Activated T-cell treated with anti-CD3 and anti-CD28 coated beads, Interleukin-2, amount 50 U/mL, for 72 hours (primary cell): ENCODE results near the gene CHST15. TPM values are rescaled to one million over a fixed set of nuclear protein-coding genes. Genes with fewer than 3 reads are reported as not detected.

ENCODE experiments used
- ATAC-seq, 2 donors: fragments of 150-1000 bp; cut with Tn5 transposase; replicated peaks in 1 of 2; 2 replicates each; pipeline ENCODE4 v1.10.0; 2021; ENCODE audit warnings: moderate library complexity in 2 of 2, mild to moderate bottlenecking in 1 of 2
- DNase-seq, 2 donors: peaks; one replicate each; pipeline ENCODE4 v3.0.0; 2021 to 2022; ENCODE audit warnings: mixed read lengths in 1 of 2
- H3K27ac Mint-ChIP-seq: one replicate; pipeline ENCODE4 v1.8.0; 2022; ENCODE audit warnings: mild to moderate bottlenecking, moderate library complexity, mixed read lengths
- H3K27me3 Mint-ChIP-seq: one replicate; pipeline ENCODE4 v1.8.0; 2022; ENCODE audit warnings: low read depth, mixed read lengths
- H3K36me3 Mint-ChIP-seq, 2 donors: one replicate each; pipeline ENCODE4 v1.8.0; 2022; ENCODE audit warnings: mixed read lengths in 2 of 2, mild to moderate bottlenecking in 1 of 2; ENCODE audit not compliant: insufficient read depth in 2 of 2
- H3K4me1 Mint-ChIP-seq: one replicate; pipeline ENCODE4 v1.8.0; 2022; ENCODE audit warnings: low read depth, mixed read lengths
- H3K4me3 Mint-ChIP-seq, 2 donors: one replicate each; pipeline ENCODE4 v1.8.0; 2022; ENCODE audit warnings: mild to moderate bottlenecking in 2 of 2, mixed read lengths in 2 of 2, moderate library complexity in 2 of 2
- H3K9me3 Mint-ChIP-seq, 2 donors: one replicate each; pipeline ENCODE4 v1.8.0; 2022; ENCODE audit warnings: mixed read lengths in 2 of 2
- total RNA-seq, 2 donors: library from RNA; stranded (reverse); gene quantifications; one replicate each; pipeline ENCODE4 v1.2.3, GENCODE V29; 2022

Gene CHST15
- total RNA-seq, 2 donors from 2014 or later, result 0.38 to 2.4 TPM

- Mint-ChIP-seq H3K9me3 (no peaks in the 10 kb centered on the region), H3K36me3 (no peaks in the 10 kb centered on the region), H3K4me1 (no peaks in the 10 kb centered on the region), H3K27ac (no peak overlapping the region), H3K27me3 (peaks cover 48% of the 10 kb centered on the region), H3K4me3 (peak overlapping the region; percentile 44 to 68)
- ATAC-seq (no peak), DNase-seq (no peak)
Measured at GRCh38 chr10:124090601-124091209, 2.7 kb downstream of the CHST15 start.

DNA sequence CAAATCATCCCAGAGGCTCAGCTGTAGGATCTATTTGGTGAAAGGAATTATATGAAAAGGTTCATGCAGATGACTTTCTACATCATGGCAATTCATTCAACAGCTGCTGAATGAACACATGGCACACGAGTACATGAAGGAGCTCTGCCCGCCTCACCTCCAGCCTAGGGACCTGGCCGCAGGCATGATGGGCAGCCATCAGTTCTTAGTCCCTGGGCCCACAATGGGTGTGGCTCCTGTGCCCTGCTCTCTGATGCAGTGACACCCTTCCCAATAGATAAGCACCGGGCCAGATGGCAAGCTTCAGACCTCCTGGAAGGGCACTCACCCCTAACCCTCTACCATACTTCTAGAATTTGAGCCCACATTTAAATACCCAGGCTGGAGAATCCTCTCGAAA, 3.5 kb downstream of the CHST15 start:
- no peaks in the 10 kb centered on the region for H3K4me1 Mint-ChIP-seq
- ATAC-seq, result no peak
- peaks cover 39% of the 10 kb centered on the region for H3K27me3 Mint-ChIP-seq
- DNase-seq, result no peak
- H3K9me3 Mint-ChIP-seq, result no peaks in the 10 kb centered on the region
- H3K36me3 Mint-ChIP-seq, result no peaks in the 10 kb centered on the region
- H3K4me3 Mint-ChIP-seq, result no peak overlapping the region
- H3K27ac Mint-ChIP-seq, result no peak overlapping the region

- no peaks in the 10 kb centered on the region for H3K4me1 Mint-ChIP-seq
- no peaks in the 10 kb centered on the region for H3K9me3 Mint-ChIP-seq
- H3K4me3 Mint-ChIP-seq, result no peak overlapping the region
- H3K27ac Mint-ChIP-seq, result no peak overlapping the region
- H3K36me3 Mint-ChIP-seq, result no peaks in the 10 kb centered on the region
- peaks cover 33% of the 10 kb centered on the region for H3K27me3 Mint-ChIP-seq
- DNase-seq (no peak), ATAC-seq (no peak)
Measured at GRCh38 chr10:124088915-124089314, 4.5 kb downstream of the CHST15 start.

DNA sequence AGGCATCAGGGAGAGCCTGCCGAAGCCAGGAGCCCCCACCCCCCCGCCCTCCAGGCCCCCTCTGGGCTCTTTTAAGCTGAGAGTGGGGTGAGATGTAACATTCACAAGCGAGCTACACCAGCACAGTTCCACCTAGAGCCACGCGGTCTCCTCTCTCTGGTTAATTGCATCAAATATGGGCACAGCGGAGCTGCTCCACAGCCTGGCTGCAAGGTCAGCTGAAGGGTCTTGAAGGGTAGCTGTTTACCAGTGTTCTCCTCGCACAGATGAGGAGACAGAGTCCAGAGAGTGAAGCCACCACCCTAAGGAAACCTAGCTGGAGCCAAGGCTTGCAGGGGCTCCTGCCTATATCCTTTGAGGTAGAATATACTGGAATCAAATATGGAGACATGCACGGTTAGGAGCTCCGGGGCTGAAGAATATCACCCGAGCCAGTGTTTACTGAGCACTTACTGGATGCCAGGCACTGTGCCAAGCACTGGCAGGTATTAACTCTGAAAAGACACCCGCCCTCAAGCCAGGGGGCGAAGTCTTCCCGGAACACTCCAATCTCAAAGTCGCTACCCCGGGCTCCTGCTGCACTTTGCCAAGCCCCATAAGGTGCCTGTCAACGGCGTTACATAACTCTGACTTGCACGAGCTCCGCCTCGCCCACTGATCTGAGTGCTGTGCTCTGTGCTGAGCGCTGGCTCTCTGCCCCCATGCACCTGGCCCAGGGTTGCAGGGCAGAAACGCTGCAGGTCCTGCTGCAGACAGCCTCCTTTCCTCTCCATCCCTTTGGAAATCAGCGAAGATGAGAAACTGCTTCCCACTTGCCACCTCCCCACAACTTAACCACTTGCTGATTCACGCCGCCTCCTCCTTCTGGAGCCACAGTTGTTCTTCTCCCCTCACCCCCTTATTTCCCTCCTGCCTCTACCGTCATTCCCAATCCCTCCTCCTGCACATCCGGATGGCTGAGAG, 5.4 kb downstream of the CHST15 start:
- no peak overlapping the region for H3K4me3 Mint-ChIP-seq
- H3K4me1 Mint-ChIP-seq, result no peaks in the 10 kb centered on the region
- ATAC-seq (no peak), DNase-seq (no peak)
- H3K36me3 Mint-ChIP-seq, result no peaks in the 10 kb centered on the region
- no peaks in the 10 kb centered on the region for H3K9me3 Mint-ChIP-seq
- peaks cover 33% of the 10 kb centered on the region for H3K27me3 Mint-ChIP-seq
- H3K27ac Mint-ChIP-seq, result no peak overlapping the region

DNA sequence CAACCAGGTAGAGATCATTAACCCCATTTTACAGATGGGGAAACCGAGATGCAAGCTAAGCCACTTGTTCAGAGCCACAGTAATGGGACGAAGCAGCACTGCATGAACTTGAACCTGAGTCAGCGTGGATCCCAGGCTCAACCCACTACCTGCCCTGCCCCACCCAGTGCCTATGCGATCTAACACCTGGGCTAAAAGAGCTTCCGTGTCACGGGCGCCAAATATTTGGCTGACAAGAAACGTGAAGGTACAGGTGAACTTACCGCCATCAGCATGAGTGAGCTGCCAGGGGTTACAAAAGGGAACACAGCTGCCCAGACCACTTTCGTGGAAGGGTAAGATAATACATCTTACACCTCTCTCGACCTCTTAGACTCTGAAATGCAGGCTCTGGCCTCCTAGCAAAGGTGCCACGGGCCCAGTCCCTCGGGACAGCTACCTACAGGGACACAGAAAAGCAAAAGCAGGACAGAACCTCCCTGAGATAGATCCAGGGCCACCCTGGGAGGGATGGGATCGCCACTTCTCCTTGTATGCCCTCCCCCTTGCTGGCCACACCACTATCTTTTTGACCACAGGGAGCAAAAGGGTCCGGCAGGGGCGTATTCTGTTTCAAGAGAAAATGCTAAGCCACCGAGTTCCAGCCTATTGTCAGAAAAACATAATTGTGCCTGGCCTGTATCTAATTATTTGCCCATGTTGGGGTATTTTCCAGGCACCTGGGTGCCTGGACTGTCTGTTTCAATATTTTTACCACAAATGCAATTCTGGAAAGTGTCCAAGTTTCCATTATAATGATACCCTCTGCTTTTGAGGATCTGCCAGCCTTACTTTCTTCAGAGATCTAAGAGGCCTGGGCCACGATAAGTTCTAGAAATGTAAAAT, 6.4 kb downstream of the CHST15 start:
- peaks cover 33% of the 10 kb centered on the region for H3K27me3 Mint-ChIP-seq
- no peak overlapping the region for H3K4me3 Mint-ChIP-seq
- H3K9me3 Mint-ChIP-seq, result no peaks in the 10 kb centered on the region
- no peaks in the 10 kb centered on the region for H3K4me1 Mint-ChIP-seq
- no peak for ATAC-seq
- DNase-seq, result no peak
- no peaks in the 10 kb centered on the region for H3K36me3 Mint-ChIP-seq
- H3K27ac Mint-ChIP-seq, result no peak overlapping the region

- Mint-ChIP-seq H3K27ac (no peak overlapping the region), H3K4me1 (no peaks in the 10 kb centered on the region), H3K27me3 (peaks cover 30% of the 10 kb centered on the region), H3K36me3 (no peaks in the 10 kb centered on the region), H3K9me3 (no peaks in the 10 kb centered on the region), H3K4me3 (no peak overlapping the region)
- DNase-seq (no peak), ATAC-seq (no peak)
Measured at GRCh38 chr10:124086097-124086710, 7.2 kb downstream of the CHST15 start.

GRCh38 chr10:124085680-124086079, 7.7 kb downstream of the CHST15 start:
- no peak overlapping the region for H3K27ac Mint-ChIP-seq

GRCh38 chr10:124084708-124085107, 8.7 kb downstream of the CHST15 start:
- no peaks in the 10 kb centered on the region for H3K36me3 Mint-ChIP-seq
- no peaks in the 10 kb centered on the region for H3K4me1 Mint-ChIP-seq
- no peak for ATAC-seq
- no peak overlapping the region for H3K4me3 Mint-ChIP-seq
- H3K27ac Mint-ChIP-seq, result no peak overlapping the region
- no peaks in the 10 kb centered on the region for H3K9me3 Mint-ChIP-seq
- DNase-seq, result no peak
- H3K27me3 Mint-ChIP-seq, result peaks cover 15% of the 10 kb centered on the region

More at GRCh38 chr10:124085680-124086079, 7.7 kb downstream of the CHST15 start:
- ATAC-seq (no peak), DNase-seq (no peak)
- no peaks in the 10 kb centered on the region for H3K4me1 Mint-ChIP-seq
- peaks cover 25% of the 10 kb centered on the region for H3K27me3 Mint-ChIP-seq
- no peaks in the 10 kb centered on the region for H3K36me3 Mint-ChIP-seq
- no peak overlapping the region for H3K4me3 Mint-ChIP-seq
- H3K9me3 Mint-ChIP-seq, result no peaks in the 10 kb centered on the region

DNA sequence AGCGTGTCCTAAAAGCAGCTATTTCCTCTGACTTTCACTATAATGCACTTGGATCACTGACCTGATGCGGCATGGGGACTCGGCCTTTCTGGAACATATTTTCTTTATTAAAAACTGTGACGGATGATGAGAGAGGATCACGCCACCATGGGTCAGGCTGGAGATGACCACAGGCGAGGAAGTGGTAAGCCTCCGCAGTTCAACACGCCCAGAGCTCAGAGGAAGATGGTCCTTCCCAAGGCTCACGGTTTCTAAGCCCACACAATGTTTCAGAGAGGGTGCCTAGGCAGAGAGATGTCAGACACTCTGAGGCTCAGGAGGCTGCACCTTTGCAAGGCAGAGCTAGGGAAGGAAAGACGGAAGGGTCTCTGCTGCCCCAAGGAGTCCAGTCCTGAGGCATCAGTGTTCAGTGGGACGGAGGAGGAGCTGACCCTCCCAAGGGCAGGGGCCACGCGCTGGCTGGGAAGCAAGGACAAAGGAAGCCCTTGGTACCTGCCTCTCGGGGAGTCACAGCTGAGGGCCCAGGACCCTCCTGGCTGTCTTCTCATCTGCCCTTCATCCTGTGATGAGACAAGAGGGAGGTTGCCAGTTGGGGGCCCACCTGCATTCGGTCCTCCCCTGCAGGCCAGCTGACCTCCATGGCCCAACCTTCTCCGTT, 9.5 kb downstream of the CHST15 start:
- Mint-ChIP-seq H3K9me3 (no peaks in the 10 kb centered on the region), H3K4me3 (no peak overlapping the region), H3K27ac (no peak overlapping the region), H3K27me3 (peaks cover 8% of the 10 kb centered on the region), H3K36me3 (no peaks in the 10 kb centered on the region), H3K4me1 (no peaks in the 10 kb centered on the region)
- DNase-seq, result no peak
- ATAC-seq, result no peak

DNA sequence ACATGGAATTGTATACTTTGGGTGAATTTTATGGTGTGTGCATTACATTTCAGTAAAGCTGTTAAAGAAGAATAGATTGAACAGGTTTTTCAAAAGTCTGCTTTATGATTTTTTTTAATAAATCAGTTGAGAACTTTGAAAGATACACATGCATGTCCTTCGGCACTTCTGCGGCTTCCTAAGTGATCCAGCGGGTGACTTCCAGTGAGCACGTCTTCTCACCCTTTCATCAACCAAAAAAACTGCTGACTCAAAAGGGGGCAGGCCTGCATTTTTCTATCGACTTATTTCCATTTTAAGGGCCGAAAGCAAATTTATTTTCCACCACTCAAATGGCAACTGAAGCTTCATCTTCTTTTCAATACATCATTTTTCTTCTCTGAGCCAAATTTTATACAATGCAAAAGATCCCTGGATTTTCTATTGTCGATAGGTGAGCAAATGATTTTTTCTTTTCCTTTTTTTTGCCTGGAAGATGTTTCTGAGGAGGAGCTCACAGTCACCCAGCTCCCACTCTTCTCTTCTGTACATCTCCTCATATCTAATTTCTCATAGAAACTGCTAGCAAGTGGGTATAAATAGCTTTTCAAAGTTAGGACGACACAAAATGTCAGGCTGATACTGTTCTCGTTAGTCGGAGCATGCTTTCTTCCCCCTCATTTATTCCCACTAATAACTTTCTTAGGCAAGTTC, 10.2 kb downstream of the CHST15 start:
- Mint-ChIP-seq H3K4me3 (no peak overlapping the region), H3K36me3 (no peaks in the 10 kb centered on the region), H3K27me3 (peaks cover under 1% of the 10 kb centered on the region), H3K27ac (no peak overlapping the region), H3K9me3 (no peaks in the 10 kb centered on the region), H3K4me1 (no peaks in the 10 kb centered on the region)
- no peak for DNase-seq
- ATAC-seq, result no peak

GRCh38 chr10:124082555-124082954, 10.8 kb downstream of the CHST15 start:
- DNase-seq (no peak), ATAC-seq (no peak)
- no peak overlapping the region for H3K4me3 Mint-ChIP-seq
- H3K36me3 Mint-ChIP-seq, result no peaks in the 10 kb centered on the region
- H3K4me1 Mint-ChIP-seq, result no peaks in the 10 kb centered on the region
- no peaks in the 10 kb centered on the region for H3K27me3 Mint-ChIP-seq
- H3K27ac Mint-ChIP-seq, result no peak overlapping the region
- H3K9me3 Mint-ChIP-seq, result no peaks in the 10 kb centered on the region
